HCT116 (cell line): ENCODE data around the gene SLC9A6. TPM values are rescaled to one million over a fixed set of nuclear protein-coding genes. Genes with fewer than 3 reads are reported as not detected.

Experiments used
- ATAC-seq: fragments of 200-7000 bp; cut with Tn5 transposase; 2 replicates; pipeline ENCODE4 v1.9.1; 2020; ENCODE audit warnings: mild to moderate bottlenecking, moderate library complexity
- BruUV-seq: library from RNA; stranded (reverse); fragments of 400-500 nt; replicated peaks from 2 replicates; lab custom pipeline; 2021; lab: Mats Ljungman, UMichigan
- CTCF ChIA-PET: fragments of 300-600 bp; sonication (Branson Sonifier 250); formaldehyde crosslinking; loops from one replicate; lab custom pipeline; 2021; ENCODE audit warnings: antibody characterized with exemption; lab: Charles Lee
- POLR2A ChIA-PET: fragments of 300-600, 350-600 bp; sonication (Branson Sonifier 250); formaldehyde crosslinking; loops from one replicate; lab custom pipeline; 2021; ENCODE audit warnings: antibody characterized with exemption; lab: Charles Lee
- RAD21 ChIA-PET, 2 experiments: fragments of 300-600 bp; sonication (Branson Sonifier 250); formaldehyde crosslinking; loops; one replicate each; lab custom pipeline; 2023; ENCODE audit warnings: low total read pairs in 2 of 2; ENCODE audit not compliant: uncharacterized antibody in 2 of 2, unreplicated experiment in 2 of 2, low non-redundant PET in 1 of 2; lab: Charles Lee
- DNase-seq: peaks from one replicate; pipeline ENCODE4 v3.0.0-alpha.2; 2010; ENCODE audit warnings: low read depth, low spot score
- H2AFZ ChIP-seq: fragments of 200-600 bp; shearing (Covaris generic), sonication (generic); 2 replicates; pipeline ENCODE4 v1.6.1; 2017; ENCODE audit warnings: low read depth, mixed run types, mixed read lengths, antibody characterized with exemption, low read length; ENCODE audit not compliant: poor library complexity, severe bottlenecking
- H3K27ac ChIP-seq: 2 replicates; pipeline ENCODE4 v1.5.1; 2012; ENCODE audit warnings: low read depth, low read length
- H3K27me3 ChIP-seq: fragments of 200-600 bp; sonication (generic); 2 replicates; pipeline ENCODE4 v1.6.1; 2016; ENCODE audit warnings: mixed run types, low read length, mixed read lengths; ENCODE audit not compliant: insufficient read depth
- H3K36me3 ChIP-seq, 2 experiments: fragments of 200-500 bp in 1 of 2; fragments of 200-600 bp in 1 of 2; sonication (Bioruptor generic) in 1 of 2; sonication (generic) in 1 of 2; 2 replicates each; pipeline versions ENCODE4 v1.5.1 to v1.6.1; 2014 to 2016; ENCODE audit warnings: low read length in 2 of 2, inconsistent platforms in 1 of 2, mixed read lengths in 1 of 2, mixed run types in 1 of 2; ENCODE audit not compliant: insufficient read depth in 2 of 2, control insufficient read depth in 1 of 2
- H3K4me1 ChIP-seq, 2 experiments: fragments of 200-600 bp in 1 of 2; sonication (generic) in 1 of 2; 2 replicates each; pipeline versions ENCODE4 v1.5.1 to v1.6.1; 2012 to 2017; ENCODE audit warnings: low read length in 2 of 2, inconsistent platforms in 1 of 2, mild to moderate bottlenecking in 1 of 2, mixed read lengths in 1 of 2, mixed run types in 1 of 2, moderate library complexity in 1 of 2; ENCODE audit not compliant: insufficient read depth in 2 of 2, control insufficient read depth in 1 of 2
- H3K4me2 ChIP-seq: fragments of 200-600 bp; sonication (generic); 2 replicates; pipeline ENCODE4 v1.6.1; 2017; ENCODE audit warnings: mixed run types, low read length, mixed read lengths
- H3K4me3 ChIP-seq, 2 experiments: fragments of 200-600 bp in 1 of 2; sonication (generic) in 1 of 2; replicated peaks in 1 of 2; 2 replicates each; pipeline ENCODE4 v1.5.1; 2011 to 2016; ENCODE audit warnings: low read length in 2 of 2, control low read depth in 1 of 2, low read depth in 1 of 2, mild to moderate bottlenecking in 1 of 2, mixed read lengths in 1 of 2, mixed run types in 1 of 2
- H3K79me2 ChIP-seq: fragments of 200-600 bp; sonication (generic); 2 replicates; pipeline ENCODE4 v1.6.1; 2017; ENCODE audit warnings: mild to moderate bottlenecking, mixed run types, low read length, moderate library complexity, mixed read lengths; ENCODE audit not compliant: insufficient read depth
- H3K9ac ChIP-seq: fragments of 200-600 bp; sonication (generic); 2 replicates; pipeline ENCODE4 v1.6.1; 2016; ENCODE audit warnings: low read length, mixed read lengths
- H3K9me2 ChIP-seq: fragments of 200-600 bp; sonication (generic), shearing (Covaris generic); 2 replicates; pipeline ENCODE4 v1.6.1; 2017; ENCODE audit warnings: mixed run types, mild to moderate bottlenecking, moderate library complexity; ENCODE audit not compliant: insufficient read depth
- H3K9me3 ChIP-seq, 2 experiments: fragments of 200-500 bp in 1 of 2; fragments of 200-600 bp in 1 of 2; sonication (Bioruptor generic) in 1 of 2; sonication (generic) in 1 of 2; 2 replicates each; pipeline ENCODE4 v1.6.1; 2014 to 2017; ENCODE audit warnings: low read length in 2 of 2, mixed read lengths in 2 of 2, inconsistent platforms in 1 of 2, low read depth in 1 of 2, mild to moderate bottlenecking in 1 of 2, mixed run types in 1 of 2, moderate library complexity in 1 of 2; ENCODE audit not compliant: control insufficient read depth in 1 of 2, insufficient read depth in 1 of 2
- H4K20me1 ChIP-seq: fragments of 200-600 bp; sonication (generic), shearing (Covaris generic); 2 replicates; pipeline ENCODE4 v1.6.1; 2017; ENCODE audit warnings: mixed run types, mild to moderate bottlenecking, moderate library complexity; ENCODE audit not compliant: insufficient read depth
- ATF3 ChIP-seq: IDR thresholded peaks from 2 replicates; pipeline ENCODE4 v1.6.1; 2012
- CEBPB ChIP-seq: IDR thresholded peaks from 2 replicates; pipeline ENCODE4 v1.6.1; 2012; ENCODE audit warnings: low read depth
- EGR1 ChIP-seq: IDR thresholded peaks from 2 replicates; pipeline ENCODE4 v1.6.1; 2012; ENCODE audit warnings: low read depth
- EZH2phosphoT487 ChIP-seq: fragments of 200-600 bp; IDR thresholded peaks from 2 replicates; pipeline ENCODE4 v1.6.1; 2018; ENCODE audit warnings: antibody characterized with exemption, borderline replicate concordance
- RAD21 ChIP-seq: IDR thresholded peaks from 2 replicates; pipeline ENCODE4 v1.6.1; 2012; ENCODE audit warnings: low read depth, mild to moderate bottlenecking
- REST ChIP-seq: IDR thresholded peaks from 2 replicates; pipeline ENCODE4 v1.6.1; 2012; ENCODE audit warnings: low read depth
- SP1 ChIP-seq: IDR thresholded peaks from 2 replicates; pipeline ENCODE4 v1.6.1; 2012; ENCODE audit warnings: low read depth
- SRF ChIP-seq: IDR thresholded peaks from 2 replicates; pipeline ENCODE4 v1.6.1; 2012; ENCODE audit warnings: low read depth
- TCF7L2 ChIP-seq: IDR thresholded peaks from 2 replicates; pipeline ENCODE4 v1.7.0; 2011; ENCODE audit warnings: borderline replicate concordance, inconsistent platforms; ENCODE audit not compliant: insufficient read depth, insufficient read length; ENCODE audit errors: extremely low read depth
- YY1 ChIP-seq: IDR thresholded peaks from 2 replicates; pipeline ENCODE4 v1.6.1; 2011; ENCODE audit warnings: low read length, low read depth, moderate library complexity, mild to moderate bottlenecking; ENCODE audit not compliant: insufficient replicate concordance; ENCODE audit errors: extremely low read depth
- intact Hi-C: fragments of 100-400 bp; cut with micrococcal nuclease; formaldehyde crosslinking; loops from 2 replicates; pipeline ENCODE4 v1.10.0; 2022
- total RNA-seq: library from RNA; stranded (reverse); gene quantifications from one replicate; pipeline ENCODE4 v1.2.1, GENCODE V29; 2021; ENCODE audit not compliant: unreplicated experiment

The SLC9A6 gene
- total RNA-seq, 1 experiment from 2014 or later = 10.8 TPM

GRCh38 chrX:135951291-135951690 lies 33.9 kb upstream of the SLC9A6 start:
- Histone ChIP-seq H3K4me2 (no peak overlapping the region), H4K20me1 (no peaks in the 10 kb centered on the region), H3K4me3 (no peak overlapping the region), H2AFZ (no peak overlapping the region), H3K9ac (no peak overlapping the region), H3K9me3 (no peaks in the 10 kb centered on the region), H3K79me2 (no peaks in the 10 kb centered on the region), H3K27me3 (no peaks in the 10 kb centered on the region), H3K27ac (no peak overlapping the region), H3K36me3 (no peaks in the 10 kb centered on the region), H3K9me2 (no peaks in the 10 kb centered on the region), H3K4me1 (no peaks in the 10 kb centered on the region)
- ATAC-seq = no peak
- TF ChIP-seq SP1 (no peak), REST (no peak), EZH2phosphoT487 (no peak), EGR1 (no peak), TCF7L2 (no peak), ATF3 (no peak), RAD21 (no peak), CEBPB (no peak), SRF (no peak), YY1 (no peak)
- BruUV-seq = no TSS peak
- CTCF ChIA-PET = no interaction called here
- RAD21 ChIA-PET = no interaction called here
- POLR2A ChIA-PET = no interaction called here
- DNase-seq = no peak
- intact Hi-C loops = no loop called here
